NCI-H446 treated with DMSO at 0.1 percent for 48 hours (cell line): ENCODE data around the gene KSR1.

Experiments
- DNase-seq: peaks from one replicate; lab custom pipeline; 2025; lab: John Stamatoyannopoulos, UW

The KSR1 gene

DNA sequence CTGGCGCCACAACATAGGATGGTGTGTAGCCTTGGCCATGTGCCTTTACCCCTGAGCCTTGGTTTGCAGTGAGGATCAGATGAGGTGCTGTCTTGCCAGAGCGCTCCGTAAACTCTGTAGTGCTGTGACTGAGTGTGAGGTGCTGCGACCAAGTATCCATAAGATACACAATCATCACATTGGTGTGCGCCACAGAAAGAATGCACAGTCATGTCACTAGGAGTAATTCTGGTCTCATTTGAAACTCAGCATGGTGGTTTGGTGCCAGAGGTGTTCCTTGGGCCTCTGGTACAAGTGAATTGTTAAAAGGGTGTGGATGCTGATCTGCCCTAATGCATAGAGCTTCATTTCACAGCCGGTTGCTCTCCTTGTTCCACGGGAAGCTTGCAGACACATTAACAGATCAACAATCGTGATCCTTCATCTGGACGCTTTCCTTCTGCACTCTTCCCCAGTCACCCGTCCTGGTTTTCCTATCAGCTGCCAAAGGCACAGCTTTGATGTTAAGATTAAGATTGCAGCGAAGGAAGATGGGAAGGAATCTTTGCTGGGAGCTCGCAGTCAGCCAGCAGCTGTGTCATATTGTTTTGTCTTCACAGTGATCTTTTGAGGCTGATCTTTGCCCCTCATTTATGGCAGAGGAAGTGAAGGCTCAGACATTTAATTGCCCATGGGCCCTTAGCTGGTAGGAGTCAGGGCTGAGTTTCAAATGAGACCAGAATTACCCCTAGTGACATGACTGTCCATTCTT is 79.1 kb downstream of the KSR1 start:
- DNase-seq, result no peak

DNA sequence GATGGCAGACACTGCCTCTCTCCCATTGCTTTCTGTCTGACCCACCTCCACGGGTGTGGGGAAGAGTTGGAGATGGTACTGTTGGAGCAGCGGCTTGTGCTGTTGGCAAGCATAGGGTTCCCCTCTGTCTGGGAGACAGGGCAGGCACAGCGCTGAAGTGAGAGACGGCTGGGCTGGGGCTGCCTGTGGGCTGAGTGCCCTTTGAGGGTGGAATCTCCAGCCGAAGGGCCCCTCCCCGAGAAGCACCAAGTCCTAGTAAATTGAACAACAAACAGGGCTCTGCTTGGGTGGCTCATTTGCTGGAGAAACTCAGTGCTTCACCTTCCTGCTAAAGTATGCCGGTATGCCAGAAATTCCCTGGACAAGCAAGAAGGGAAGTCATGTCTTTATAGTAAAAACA is 79.7 kb downstream of the KSR1 start:
- no peak for DNase-seq

DNA sequence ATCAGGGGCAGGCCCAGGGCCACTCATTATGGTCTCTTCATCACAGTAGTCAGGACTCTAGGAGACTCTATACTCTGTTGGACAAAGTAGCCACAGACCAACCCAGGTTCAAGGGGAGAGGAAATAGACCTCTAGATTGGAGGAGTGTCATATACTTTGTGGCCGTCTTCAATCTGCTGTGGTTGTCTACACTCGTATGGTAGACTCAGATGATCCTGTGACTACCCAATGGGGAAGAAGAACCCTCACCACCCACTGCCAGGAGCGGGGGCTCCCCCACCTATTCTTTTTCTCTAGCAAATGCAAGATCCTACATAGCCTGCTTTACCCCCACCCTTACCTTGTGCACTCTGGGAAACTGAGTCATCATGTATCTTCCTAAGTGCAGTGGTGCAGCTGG is 80.5 kb downstream of the KSR1 start:
- no peak for DNase-seq

DNA sequence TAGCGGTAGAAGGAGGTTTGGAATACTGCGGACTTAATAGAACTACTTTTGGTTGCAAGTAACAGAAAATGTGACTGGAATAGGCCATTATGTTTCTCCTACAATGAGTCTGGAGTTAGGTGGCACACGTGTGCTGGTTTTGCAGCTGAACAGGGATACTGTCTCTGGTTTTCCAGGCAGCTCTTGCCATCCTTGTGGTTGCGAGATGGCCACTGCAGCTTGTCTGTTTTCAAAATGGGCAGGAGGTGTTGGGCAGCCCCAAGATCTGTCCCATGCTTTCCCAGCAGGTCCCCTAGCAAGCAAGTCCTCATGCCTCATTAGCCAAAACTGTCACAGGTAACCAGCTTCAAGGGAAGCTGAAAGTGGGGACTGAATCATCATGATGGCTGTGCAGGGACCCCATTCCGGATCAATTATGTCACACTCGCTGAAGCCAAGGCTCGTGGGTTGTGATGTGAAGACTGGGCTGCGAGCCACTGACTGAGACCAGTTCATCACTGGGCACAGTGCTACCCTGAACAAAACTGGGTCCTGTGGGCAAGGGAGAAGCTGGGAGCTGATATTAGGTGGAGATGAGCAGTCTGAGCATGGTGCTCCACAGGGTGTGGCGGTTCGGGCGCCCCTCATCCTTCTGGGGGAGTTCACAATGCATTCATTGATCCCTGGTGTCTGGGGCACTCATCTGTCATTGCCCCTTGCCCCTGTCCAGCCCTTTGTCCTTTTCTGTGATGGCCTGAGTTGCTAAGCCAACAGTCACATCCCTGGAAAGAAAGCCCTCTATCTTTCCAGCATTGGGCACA is 82.1 kb downstream of the KSR1 start:
- DNase-seq, result no peak

DNA sequence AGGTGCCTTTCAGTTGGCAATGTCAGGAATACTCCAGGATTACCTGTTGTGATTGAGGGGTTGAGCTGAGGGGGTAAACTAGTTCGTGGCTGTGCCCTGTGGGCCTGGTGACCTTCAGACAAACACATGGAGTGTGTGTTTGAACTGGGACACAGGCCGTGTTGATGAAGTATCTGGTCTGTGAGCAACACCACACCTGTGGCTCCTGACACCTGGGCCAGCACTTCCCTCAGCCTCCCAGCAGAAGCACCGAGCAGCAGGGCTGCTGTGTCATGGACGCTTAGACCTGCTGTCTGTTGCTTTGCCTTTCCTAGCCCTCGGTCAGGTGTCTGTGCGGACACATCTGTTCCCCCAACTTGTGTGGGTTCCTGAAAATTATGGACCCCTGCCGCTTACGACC is 82.9 kb downstream of the KSR1 start:
- DNase-seq, result no peak

DNA sequence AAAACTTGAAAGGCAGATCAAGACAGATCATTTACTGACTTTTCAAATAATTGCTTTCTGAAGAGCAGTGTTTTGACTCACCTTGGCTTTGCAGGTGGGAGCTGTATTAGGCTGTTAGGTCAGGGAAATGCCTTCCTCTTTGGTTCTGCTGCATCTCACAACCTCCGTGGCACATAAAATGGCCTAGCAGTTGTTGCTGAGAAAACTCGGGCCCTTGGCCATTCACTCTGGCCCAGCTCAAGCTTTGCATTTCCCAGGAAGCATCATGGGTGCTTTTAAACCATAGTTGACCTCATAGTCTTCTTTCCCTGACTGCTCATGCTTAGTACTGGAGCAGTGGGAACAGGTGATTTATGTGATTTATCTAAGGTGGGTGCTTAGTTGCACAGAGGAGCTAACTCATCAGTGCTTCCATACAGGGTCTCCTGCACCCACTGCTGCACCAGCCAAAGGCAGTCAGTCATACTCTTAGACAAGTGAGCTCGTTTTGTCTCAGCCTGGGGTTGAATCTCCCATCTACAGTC is 83.6 kb downstream of the KSR1 start:
- DNase-seq, result no peak

DNA sequence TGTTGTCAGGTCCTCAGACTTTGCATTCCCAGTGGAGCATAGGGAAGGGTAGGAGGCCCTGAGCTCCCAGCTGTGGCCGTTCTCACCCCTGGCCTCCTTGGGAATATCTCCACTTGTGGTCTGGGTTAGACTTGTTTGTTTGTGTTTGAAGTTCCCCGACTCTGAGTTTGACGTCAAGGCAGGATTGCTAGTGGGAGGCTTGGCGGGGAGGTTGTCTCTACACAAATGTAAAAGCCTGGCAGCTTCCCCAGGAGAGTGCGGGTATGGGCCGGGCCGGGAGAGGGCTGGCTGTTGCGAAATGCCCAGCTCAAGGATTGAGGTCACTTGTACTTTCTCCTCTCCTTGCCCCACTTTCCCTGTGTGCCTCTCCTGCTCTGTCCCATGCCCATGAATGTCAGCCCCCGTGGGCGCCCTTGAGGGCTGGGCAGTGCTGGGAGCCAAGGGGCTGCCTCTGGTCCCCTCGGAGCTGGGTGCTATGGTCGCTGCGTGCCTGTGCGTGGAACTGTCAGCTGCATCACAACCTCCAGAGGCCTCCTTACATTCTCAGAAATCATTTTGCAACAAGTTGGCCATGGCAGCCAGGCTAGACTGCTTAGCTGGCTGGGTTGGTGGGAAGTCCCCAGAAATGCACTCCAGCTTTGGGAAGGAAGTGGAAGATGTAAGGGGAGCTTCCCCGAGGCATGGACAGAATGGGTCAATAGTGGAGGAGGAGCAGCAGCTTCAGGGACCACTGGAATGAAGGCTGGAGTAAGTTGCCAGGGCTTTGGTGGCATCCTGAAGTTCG is 84.3 kb downstream of the KSR1 start:
- DNase-seq, result no peak

DNA sequence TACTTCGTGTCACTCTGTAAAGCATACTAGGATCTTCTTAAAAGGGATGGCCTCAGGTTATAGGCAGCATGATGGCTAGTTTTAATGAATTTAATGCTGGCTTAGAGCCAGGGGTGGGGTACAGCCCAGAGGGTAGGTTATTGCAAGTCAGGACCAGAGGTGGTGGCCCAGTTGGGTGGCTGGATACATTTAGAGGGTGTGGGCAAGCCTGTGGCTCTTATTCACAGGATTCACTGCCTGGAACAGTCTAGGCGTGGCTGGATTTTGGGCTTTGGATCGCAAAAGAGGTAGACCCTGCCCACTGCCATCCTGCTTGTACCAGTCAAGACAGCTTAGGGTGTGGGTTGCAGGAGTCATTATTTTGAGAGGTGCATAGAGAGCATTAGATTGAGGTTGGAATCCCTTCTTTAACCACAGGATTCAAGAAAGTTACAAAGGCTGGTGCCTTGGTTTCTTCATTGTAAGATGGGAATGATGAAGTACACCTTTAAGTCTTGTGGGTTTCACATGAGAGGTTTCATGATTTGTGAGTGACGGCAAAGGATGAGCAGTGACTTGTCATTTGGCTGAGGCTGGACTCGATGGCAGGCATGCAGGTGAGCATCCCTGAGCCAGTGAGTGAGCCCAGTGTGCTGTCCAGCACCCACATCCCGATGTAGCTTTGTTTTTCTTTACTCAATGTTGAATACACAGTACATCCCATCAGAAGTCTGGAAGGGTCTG is 85.2 kb downstream of the KSR1 start:
- no peak for DNase-seq

DNA sequence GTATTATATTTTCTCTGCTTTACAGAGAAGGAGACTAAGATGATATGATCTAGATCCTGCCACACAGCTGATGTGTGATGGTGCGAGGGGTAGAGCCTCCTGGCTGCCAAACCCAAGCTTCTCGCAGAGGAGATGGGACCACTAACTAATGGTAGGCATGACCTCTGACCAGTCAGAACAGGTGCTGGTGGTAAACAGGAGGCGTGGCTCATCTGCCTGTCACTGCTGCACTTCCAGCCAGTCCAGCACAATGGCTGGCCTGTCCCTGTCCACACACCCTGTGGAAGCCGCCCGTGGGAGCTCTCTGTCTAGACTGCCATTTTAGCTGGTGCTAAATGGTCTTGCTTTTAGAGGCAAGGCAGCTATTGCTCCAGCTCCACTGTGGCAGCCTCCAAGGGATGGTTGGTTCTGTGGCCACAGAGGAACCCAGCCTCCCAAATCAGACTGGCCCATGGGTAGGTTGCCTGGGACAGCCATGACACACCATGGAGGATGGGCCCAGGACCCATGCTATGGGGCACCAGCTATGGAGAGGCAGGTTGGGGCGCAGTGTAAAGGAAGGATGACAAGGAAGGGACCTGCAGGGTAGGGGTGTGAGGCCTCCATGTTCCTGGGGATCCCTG is 86.7 kb downstream of the KSR1 start:
- no peak for DNase-seq

DNA sequence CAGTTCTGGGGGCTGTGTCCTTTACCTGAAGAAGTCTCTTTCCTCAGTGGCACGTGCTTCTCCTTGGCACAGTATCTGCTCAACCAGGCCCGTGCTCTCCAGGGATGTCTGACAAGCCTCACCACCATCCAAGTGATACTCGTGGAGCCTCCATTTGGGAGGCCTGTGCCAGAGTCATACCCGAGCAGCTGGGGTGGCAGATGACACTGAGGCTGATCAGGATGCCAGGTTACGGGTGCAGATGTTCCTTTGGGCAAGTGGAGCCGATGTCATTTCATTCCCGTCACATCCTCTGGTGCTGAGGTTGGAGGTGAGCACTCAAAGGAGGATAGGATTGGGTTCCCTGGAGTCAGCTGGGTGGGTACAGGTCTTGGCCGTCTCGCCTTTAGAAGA is 87.2 kb downstream of the KSR1 start:
- no peak for DNase-seq

DNA sequence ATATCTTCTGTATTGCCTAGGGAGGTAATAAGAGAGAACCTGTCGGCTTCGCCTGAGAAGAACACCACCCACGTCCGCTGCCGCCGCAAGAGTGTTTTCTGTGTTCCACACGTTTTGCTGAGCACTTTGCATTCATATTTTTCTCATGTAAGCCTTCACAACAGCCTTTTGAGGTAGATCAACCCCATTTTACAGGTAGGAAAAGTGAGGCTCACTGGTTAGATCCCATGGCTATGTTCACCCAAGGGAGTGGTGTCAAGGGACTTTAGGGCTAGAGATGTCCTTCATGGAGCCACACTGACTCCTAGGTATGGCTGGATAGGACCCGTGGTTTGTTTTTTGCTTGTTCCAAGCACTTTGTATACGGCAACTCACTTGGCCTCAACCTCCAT is 87.7 kb downstream of the KSR1 start:
- no peak for DNase-seq

DNA sequence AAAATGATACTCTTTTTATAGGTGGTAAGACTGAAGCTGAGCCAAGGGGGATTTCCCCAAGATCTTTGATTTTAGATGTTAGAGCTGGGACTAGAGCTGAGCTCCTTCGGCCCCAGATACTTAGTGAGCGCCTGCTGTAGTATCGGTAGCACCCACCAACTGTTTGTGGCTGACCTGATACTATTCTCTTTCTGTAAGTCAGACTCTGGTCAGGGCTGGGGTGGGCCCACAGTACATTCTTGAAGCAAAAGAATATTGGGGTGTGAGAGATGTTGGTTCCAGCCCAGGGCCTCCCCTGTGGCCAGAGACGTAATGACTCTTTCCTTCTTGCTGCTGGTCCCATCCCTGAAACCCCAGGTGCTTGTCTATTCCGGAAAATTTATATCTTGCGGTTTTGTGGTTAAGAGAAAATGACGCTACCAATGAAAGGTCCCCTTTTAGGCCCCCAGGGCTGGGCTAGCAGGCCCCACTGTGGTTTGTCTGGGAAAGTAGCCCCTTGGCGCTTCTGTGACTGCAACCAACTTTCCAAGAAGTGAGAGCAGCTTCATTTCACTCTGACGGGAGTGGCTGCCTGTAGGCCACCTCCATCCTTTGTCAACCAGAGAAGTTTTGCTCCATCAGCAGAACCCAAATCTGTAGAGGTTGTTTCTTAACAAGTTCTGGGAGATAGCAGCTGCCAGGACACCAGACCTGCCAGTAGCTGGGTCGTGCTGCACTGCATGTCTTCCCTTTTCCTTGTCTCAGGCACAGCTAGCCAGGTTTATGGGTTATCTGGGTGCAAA is 88.3 kb downstream of the KSR1 start:
- no peak for DNase-seq

DNA sequence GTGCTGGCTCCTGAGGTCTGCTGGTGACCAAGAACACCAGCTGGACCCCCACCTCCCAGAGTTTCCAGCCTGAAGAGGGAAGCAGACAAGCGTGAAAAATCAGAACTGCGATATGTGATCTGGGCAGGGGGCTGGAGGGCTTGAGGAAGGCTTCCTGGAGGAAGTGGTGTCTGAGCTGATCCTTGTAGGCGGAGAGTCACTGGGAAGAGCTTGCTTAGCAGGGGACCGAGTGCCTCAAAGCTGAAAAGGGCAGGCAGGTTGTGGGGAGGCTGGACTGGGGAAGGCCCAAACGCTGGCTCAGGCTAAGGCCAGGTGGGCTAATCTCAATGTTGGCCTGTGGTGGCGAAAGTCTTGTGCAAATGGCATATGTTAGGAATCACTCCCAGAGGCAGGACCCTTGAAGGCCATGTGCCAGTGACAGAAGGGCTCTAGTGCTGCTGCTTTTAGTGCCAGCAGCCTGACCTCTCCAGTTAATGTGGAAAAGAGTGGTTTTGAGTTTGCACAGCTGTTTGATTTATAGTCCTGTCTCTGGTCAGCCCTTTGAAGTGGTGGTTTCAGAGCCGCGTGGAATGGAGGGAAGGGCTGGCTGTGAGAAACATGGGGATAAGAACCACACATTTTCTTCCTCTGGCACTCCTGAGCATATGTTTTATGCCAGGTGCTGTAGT is 89.4 kb downstream of the KSR1 start:
- no peak for DNase-seq

DNA sequence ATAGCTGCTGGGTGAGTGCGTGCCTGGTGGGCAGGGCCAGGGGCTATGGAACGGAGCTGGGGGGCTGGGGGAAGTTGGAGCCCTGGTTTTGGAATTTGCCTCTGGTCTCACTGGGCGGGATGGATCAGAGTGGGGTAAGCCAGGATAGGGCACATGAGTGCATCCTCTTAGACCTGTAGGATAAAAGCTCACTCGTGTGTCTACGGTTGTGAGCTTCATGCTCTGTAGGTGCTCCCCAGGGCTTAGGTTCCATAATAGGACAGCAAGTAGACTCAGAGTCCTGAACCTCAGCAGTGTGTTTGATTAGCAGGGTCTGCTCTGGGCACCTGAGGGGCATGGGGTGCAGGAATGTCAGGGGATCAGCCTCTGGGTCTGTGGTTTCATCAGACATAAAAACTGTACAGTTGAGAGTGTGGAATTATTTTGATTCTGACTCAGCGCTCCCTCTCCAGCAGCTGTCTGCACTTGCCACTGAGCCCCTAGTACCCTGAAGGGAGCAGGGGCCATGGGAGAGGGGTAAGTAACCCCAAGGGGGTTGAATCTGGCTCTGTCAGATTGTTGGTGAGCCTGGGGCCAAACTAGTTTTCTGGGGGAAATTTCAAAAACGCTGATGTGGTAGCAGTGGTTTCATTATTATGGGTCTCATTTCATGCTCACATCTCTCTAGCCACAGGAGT is 90.5 kb downstream of the KSR1 start:
- DNase-seq, result no peak

DNA sequence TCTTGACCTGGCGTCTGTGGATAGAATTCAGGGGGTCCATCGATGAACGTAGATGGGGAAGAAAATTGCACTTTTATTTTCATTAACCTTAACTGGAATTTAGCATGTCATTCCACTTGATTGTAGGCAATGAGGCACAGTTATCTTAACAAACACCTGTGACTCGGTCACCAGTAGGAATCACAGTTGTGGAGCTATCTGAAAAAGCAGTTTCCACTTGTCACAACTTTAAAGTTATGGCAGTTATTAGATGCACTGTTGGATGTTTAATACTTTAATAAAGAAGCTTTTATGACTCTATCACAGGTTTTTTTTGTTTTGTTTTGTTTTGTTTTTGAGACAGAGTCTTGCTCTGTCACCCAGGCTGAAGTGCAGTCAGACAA is 91.0 kb downstream of the KSR1 start:
- no peak for DNase-seq

DNA sequence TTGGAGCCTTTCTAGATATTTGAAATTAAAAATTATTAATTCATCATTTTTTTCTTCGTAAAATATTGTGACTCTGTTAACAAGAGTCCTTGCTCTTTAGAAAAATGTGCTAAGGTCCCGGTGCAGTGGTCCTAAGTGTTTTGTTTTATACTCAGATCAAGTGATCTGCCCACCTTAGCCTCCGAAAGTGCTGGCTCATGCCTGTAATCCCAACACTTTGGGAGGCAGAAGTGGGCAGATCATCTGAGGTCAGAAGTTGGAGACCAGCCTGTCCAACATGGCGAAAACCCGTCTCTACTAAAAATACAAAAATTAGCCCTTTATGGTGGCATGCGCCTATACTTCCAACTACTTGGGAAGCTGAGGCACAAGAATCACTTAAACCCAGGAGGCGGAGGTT is 92.1 kb downstream of the KSR1 start:
- DNase-seq, result no peak

DNA sequence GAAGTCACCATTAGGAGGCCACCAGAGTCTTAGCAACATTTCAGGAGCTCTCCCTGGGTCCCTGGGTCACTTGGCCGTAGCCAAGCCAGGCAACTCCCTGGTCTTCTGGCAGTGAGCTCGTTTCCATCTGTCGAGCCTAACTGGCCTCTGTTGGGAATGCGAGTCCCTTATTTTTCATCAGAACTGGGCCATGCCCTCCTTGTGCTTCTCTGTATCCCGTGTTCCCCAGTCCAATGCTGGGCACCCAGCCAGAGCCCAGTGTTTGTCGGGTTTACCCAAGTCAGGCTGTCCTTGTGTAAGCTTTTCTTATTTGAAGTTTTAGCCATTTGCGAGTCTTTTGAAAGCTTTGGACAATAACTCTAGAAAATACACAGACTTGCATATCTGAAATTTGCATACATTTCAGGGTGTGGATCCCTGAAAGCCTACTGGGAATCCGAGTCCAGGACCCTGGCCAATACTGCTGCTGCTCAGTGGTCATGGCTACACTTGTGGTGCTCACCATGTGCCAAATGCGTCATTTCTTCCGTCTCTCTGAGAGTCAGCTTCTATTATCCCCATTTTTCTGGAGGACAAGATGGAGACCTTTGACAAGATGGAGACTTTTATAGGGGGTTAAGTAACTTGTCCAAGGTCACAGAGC is 93.1 kb downstream of the KSR1 start:
- DNase-seq, result no peak

DNA sequence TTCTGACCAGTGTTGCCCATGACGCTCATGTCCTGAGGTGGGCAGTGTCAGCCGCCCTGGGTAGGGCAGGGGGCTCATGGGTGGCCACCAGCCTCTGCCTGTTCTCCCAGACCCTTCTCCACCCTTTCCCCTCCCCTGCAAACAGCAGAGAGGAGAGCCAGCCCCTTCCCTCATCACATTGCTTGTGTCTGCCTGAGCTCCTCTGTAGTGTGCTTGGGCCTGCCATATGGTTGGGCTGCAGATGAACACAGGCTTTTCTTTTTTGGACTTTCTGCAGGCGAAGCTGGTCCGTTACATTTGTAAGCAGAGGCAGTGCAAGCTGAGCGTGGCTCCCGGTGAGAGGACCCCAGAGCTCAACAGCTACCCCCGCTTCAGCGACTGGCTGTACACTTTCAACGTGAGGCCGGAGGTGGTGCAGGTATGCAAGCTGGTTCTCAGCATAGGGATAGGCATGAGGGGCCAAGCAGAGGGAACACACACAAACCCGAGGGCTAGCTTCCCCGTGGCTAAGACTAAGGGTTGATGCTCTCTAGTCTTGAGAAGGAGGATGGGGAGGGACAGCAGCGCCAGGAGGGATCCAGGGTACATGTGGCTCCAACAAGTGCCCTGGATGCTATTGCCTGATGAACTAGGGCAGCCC is 94.2 kb downstream of the KSR1 start:
- no peak for DNase-seq
